Measurements from ENCODE around the gene MPHOSPH6. TPM values are rescaled to one million over a fixed set of nuclear protein-coding genes. Genes with fewer than 3 reads are reported as not detected.

The MPHOSPH6 gene
- total and polyA plus RNA-seq, 2 of the 4 experiments (the other 2 are of a cell fraction): 5.4 to 15.5 TPM

- Histone ChIP-seq H3K4me3 (ENCODE audit: insufficient read depth, low read depth, low read length) (no peak overlapping the region), H3K27me3 (ENCODE audit: control insufficient read depth, insufficient read depth, low read length) (peaks cover 31% of the 10 kb centered on the region), H2AK9ac (replicated peaks; ENCODE audit: low read depth, low read length, poor library complexity) (no peak overlapping the region), H3K18ac (ENCODE audit: low read depth, low read length) (no peak overlapping the region), H3K56ac (ENCODE audit: extremely low read depth, insufficient read depth, low read length) (no peak overlapping the region), H2AFZ (replicated peaks; ENCODE audit: low read length, poor library complexity) (no peak overlapping the region), H4K8ac (ENCODE audit: low read depth in 2 of 2, low read length in 2 of 2) (no peak overlapping the region), H2BK20ac (ENCODE audit: low read depth, low read length) (no peak overlapping the region), H3K9ac (ENCODE audit: low read depth, low read length) (no peak overlapping the region), H3K14ac (replicated peaks; ENCODE audit: low read depth, low read length) (no peak overlapping the region), H2BK15ac (ENCODE audit: low read depth, low read length) (no peak overlapping the region), H3K79me1 (ENCODE audit: low read depth in 1 of 2, low read length in 2 of 2) (no peaks in the 10 kb centered on the region), H3K36me3 (ENCODE audit: control insufficient read depth, insufficient read depth, low read length) (no peaks in the 10 kb centered on the region), H3K4me1 (ENCODE audit: control insufficient read depth, insufficient read depth, low read length) (no peaks in the 10 kb centered on the region), H4K91ac (ENCODE audit: insufficient read depth, low read depth, low read length) (no peak overlapping the region), H3K4ac (ENCODE audit: low read depth, low read length) (no peak overlapping the region), H4K20me1 (ENCODE audit: insufficient read depth, low read length) (no peaks in the 10 kb centered on the region), H3K9me3 (ENCODE audit: control insufficient read depth, insufficient read depth, low read length) (no peaks in the 10 kb centered on the region), H3K4me2 (ENCODE audit: low read depth, low read length) (no peak overlapping the region), H2BK120ac (ENCODE audit: low read depth, low read length) (no peak overlapping the region), H2BK5ac (ENCODE audit: low read depth, low read length, poor library complexity, severe bottlenecking) (no peak overlapping the region), H3K23ac (ENCODE audit: low read depth, low read length) (no peak overlapping the region), H3K27ac (ENCODE audit: insufficient read depth, low read length) (no peak overlapping the region), H4K5ac (ENCODE audit: low read depth, low read length) (no peak overlapping the region), H3K9me1 (ENCODE audit: insufficient read depth, low read length) (no peaks in the 10 kb centered on the region), H2AK5ac (ENCODE audit: low read depth, low read length) (no peak overlapping the region)
- DNase-seq: no peak
- CTCF ChIA-PET: no interaction called here
- POLR2A ChIA-PET (ENCODE audit: unreplicated experiment): no interaction called here
- dilution Hi-C loops (cut with HindIII; ENCODE audit: low sequenced_read_pairs, unreplicated experiment): no loop called here
- in situ Hi-C loops (cut with MboI; ENCODE audit: low sequenced_read_pairs): no loop called here
- no peak for ATAC-seq (ENCODE audit: low read depth)
- TF ChIP-seq RCOR1 (IDR thresholded peaks at IDR 0.05; ENCODE audit: insufficient replicate concordance, low read length): no peak
- intact Hi-C loops (cut with micrococcal nuclease): no loop called here
- no CpG with 5 or more reads among the region's 4 CpGs for WGBS, 2 experiments (ENCODE audit: extremely low coverage in 2 of 2, insufficient read length in 1 of 2)
- BruUV-seq (replicated peaks): no TSS peak
Measured at GRCh38 chr16:82177555-82177954, 7.5 kb upstream of the MPHOSPH6 start.

Data from IMR-90 (cell line).